HG03342 (cell line): ENCODE results near the gene LARP4B.

Experiments used
- ATAC-seq: cut with Tn5 transposase; IDR thresholded peaks from one replicate; pipeline ENCODE4 v1.9.1; 2021; ENCODE audit warnings: mild to moderate bottlenecking, moderate library complexity; ENCODE audit not compliant: unreplicated experiment

The LARP4B gene

GRCh38 chr10:931326-932318, at the start of gene LARP4B:
Gene LARP4B, minus strand, starts transcription at chr10:931705. Its CDS starts 45,984 bp downstream, at chr10:885721.
- ATAC-seq, result peak; percentile 92

- no peak for ATAC-seq
Observed at GRCh38 chr10:980468-981093, 49.1 kb upstream of the LARP4B start.

GRCh38 chr10:978826-979421, 47.4 kb upstream of the LARP4B start:
- no peak for ATAC-seq

- ATAC-seq, result no peak
Observed at GRCh38 chr10:976316-976715, 44.8 kb upstream of the LARP4B start.

- ATAC-seq, result no peak
Observed at GRCh38 chr10:974785-975074, 43.2 kb upstream of the LARP4B start.

- ATAC-seq, result no peak
Observed at GRCh38 chr10:974038-974784, 42.7 kb upstream of the LARP4B start.

- ATAC-seq, result no peak
Observed at GRCh38 chr10:972763-973162, 41.3 kb upstream of the LARP4B start.

GRCh38 chr10:971613-972012, 40.1 kb upstream of the LARP4B start:
- ATAC-seq, result no peak

GRCh38 chr10:971150-971542, 39.6 kb upstream of the LARP4B start:
- no peak for ATAC-seq

GRCh38 chr10:970311-971149, 39.0 kb upstream of the LARP4B start:
- ATAC-seq, result no peak

GRCh38 chr10:969473-970150, 38.1 kb upstream of the LARP4B start:
- no peak for ATAC-seq

GRCh38 chr10:968546-969199, 37.2 kb upstream of the LARP4B start:
- no peak for ATAC-seq

- ATAC-seq, result no peak
Observed at GRCh38 chr10:966466-967235, 35.1 kb upstream of the LARP4B start.

- ATAC-seq, result no peak
Observed at GRCh38 chr10:964988-965417, 33.5 kb upstream of the LARP4B start.

GRCh38 chr10:964321-964987, 32.9 kb upstream of the LARP4B start:
- no peak for ATAC-seq

GRCh38 chr10:963655-964054, 32.1 kb upstream of the LARP4B start:
- no peak for ATAC-seq

GRCh38 chr10:963186-963585, 31.7 kb upstream of the LARP4B start:
- no peak for ATAC-seq

- no peak for ATAC-seq
Observed at GRCh38 chr10:962342-962741, 30.8 kb upstream of the LARP4B start.
